IgD-negative memory B cell (primary cell): ENCODE results near the gene PARVB. TPM values are rescaled to one million over a fixed set of nuclear protein-coding genes. Genes with fewer than 3 reads are reported as not detected.

Experiments
- H3K27ac Mint-ChIP-seq, 3 donors: one replicate each; pipeline ENCODE4 v1.8.0; 2020 to 2022; ENCODE audit warnings: mild to moderate bottlenecking in 3 of 3, mixed read lengths in 3 of 3, moderate library complexity in 1 of 3
- H3K27me3 Mint-ChIP-seq: one replicate; pipeline ENCODE4 v1.8.0; 2021; ENCODE audit warnings: mixed read lengths
- H3K36me3 Mint-ChIP-seq: one replicate; pipeline ENCODE4 v1.8.0; 2020; ENCODE audit warnings: mild to moderate bottlenecking, mixed read lengths
- H3K4me1 Mint-ChIP-seq, 3 donors: one replicate each; pipeline ENCODE4 v1.8.0; 2020 to 2022; ENCODE audit warnings: mixed read lengths in 3 of 3, mild to moderate bottlenecking in 1 of 3
- H3K4me3 Mint-ChIP-seq, 4 donors: one replicate each; pipeline ENCODE4 v1.8.0; 2020 to 2022; ENCODE audit warnings: mild to moderate bottlenecking in 4 of 4, mixed read lengths in 4 of 4, moderate library complexity in 3 of 4
- H3K9me3 Mint-ChIP-seq, 3 donors: one replicate each; pipeline ENCODE4 v1.8.0; 2020 to 2021; ENCODE audit warnings: mixed read lengths in 3 of 3, mild to moderate bottlenecking in 1 of 3
- polyA plus RNA-seq: library from polyadenylated mRNA; unstranded; fragments of 300-500 nt; fragmentation: Illumina TruSeq; gene quantifications from one replicate; pipeline ENCODE4 v1.2.3, GENCODE V29; 2021

Gene PARVB
- polyA plus RNA-seq, 1 donor from 2014 or later, result 22.8 TPM

DNA sequence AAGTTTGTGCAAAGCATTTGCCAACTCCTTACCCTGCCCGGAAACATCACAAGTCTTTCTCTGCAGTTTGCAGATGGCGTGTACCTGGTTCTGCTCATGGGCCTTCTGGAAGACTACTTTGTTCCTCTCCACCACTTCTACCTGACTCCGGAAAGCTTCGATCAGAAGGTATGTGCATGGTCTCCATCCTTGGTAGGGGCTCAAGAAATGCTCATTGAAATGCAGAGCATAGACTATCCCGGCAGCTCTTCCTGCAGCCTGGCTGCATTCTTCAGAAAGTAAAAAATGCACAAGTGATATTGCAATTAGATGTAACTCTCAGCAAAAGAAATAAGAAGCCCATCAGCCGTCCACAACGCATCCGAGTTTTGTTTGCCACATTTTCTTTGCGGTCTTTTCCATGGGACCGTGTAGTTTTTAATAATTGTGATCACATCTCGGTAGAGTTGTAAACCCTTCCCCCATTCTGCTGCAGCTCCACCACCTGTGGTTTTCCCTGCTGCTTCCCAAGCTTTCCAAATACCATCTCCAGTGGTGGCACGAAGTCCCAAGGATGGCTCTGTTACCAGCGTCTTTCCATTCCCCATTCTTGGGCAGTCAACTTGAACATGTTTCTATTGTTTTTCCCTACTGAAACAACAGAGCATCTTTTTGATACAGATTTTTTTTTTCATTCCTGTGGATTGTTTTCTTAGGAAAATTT, 134.0 kb downstream of the PARVB start:
- H3K4me3 Mint-ChIP-seq, result peak overlapping the region in 1 of 4 donors; percentile 37
- peaks cover 3% of the 10 kb centered on the region for H3K36me3 Mint-ChIP-seq
- no peaks in the 10 kb centered on the region for H3K27me3 Mint-ChIP-seq
- no peaks in the 10 kb centered on the region for H3K4me1 Mint-ChIP-seq
- H3K9me3 Mint-ChIP-seq, result no peaks in the 10 kb centered on the region
- no peak overlapping the region for H3K27ac Mint-ChIP-seq

DNA sequence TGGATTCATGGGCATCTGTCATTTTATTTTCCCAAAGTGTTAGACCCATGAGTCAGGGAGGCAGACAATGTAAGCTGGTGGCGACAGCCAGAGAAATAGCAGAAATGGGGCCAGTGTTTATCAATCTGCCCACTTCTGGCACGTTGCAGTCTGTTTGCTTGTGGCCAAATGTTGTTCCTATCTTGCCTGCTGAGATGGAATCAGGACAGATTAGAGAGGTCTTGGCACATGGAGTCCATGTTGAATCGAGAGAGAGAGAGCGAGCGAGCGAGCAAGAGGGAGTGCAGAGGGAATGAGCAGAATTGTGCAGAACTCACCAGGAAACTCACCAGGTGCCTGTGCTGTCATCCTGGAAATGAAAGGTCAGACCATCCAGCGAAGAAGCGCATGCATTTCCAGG, 134.7 kb downstream of the PARVB start:
- H3K36me3 Mint-ChIP-seq, result peaks cover 3% of the 10 kb centered on the region
- H3K4me1 Mint-ChIP-seq, result no peaks in the 10 kb centered on the region
- H3K9me3 Mint-ChIP-seq, result no peaks in the 10 kb centered on the region
- peak overlapping the region in 1 of 3 donors; percentile 51 for H3K27ac Mint-ChIP-seq
- H3K27me3 Mint-ChIP-seq, result no peaks in the 10 kb centered on the region
- no peak overlapping the region for H3K4me3 Mint-ChIP-seq

DNA sequence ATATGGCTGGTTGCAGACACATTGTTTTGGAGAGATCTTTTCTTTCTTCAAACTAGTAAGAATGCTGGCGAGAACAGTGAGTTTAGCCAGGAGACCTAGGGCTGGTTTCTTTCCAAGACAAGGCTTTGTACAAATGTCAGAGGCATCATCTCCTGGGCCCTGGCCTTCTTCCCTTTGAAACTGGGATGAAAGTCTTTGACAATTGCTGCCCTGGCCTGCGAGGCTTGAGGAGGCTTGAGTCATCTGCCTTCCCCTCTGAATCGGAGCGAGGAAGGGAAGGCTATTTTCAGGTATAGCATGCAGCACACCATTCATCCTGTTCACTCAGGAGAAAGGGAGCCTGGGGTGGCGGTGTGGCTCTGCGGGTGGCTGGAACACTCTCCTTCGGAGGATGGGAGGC, 135.1 kb downstream of the PARVB start:
- no peaks in the 10 kb centered on the region for H3K27me3 Mint-ChIP-seq
- no peak overlapping the region for H3K4me3 Mint-ChIP-seq
- H3K4me1 Mint-ChIP-seq, result no peaks in the 10 kb centered on the region
- peaks cover 3% of the 10 kb centered on the region for H3K36me3 Mint-ChIP-seq
- H3K9me3 Mint-ChIP-seq, result no peaks in the 10 kb centered on the region
- H3K27ac Mint-ChIP-seq, result no peak overlapping the region

DNA sequence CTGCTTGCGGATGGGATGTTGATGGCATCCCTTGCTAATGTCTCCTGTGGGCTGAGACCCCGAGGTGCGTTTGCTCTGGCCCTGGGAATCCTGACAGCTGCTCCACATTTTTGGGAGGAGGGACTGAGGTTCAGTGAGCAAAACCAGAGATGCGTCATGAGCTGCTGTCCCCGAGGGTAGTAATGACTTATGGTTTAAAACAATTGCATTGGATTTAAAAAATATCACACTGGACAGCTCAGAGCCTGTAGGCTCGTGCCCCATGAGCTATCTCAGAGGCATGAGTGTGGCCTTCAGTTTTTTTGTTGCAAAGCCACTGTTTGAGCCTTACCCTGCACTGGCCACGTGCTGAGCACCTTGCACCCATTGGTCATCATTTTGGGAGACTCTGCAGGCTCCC, 135.7 kb downstream of the PARVB start:
- Mint-ChIP-seq H3K36me3 (peaks cover 3% of the 10 kb centered on the region), H3K4me3 (no peak overlapping the region), H3K27me3 (no peaks in the 10 kb centered on the region), H3K4me1 (no peaks in the 10 kb centered on the region), H3K9me3 (no peaks in the 10 kb centered on the region), H3K27ac (no peak overlapping the region)

DNA sequence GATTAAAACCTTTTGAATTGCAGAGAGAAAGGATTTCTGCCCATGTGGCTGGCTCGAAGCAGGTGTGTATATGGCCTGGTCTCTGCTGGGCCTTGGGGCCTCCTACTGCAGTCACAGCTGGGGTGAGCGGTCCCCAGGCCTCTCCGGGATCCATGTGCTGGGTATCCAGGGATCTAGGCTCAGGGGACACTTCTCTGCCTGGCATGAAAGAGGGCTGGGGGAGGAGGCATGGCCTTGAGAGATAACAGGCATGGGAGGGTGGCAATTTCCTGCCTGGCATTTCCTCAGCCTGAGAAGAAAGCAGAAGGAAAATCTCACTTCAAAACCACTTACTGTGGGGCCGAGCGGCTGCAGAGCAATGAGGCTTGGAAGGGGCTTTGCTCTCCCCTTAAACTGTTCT, 136.3 kb downstream of the PARVB start:
- Mint-ChIP-seq H3K27me3 (no peaks in the 10 kb centered on the region), H3K9me3 (no peaks in the 10 kb centered on the region), H3K27ac (no peak overlapping the region)

DNA sequence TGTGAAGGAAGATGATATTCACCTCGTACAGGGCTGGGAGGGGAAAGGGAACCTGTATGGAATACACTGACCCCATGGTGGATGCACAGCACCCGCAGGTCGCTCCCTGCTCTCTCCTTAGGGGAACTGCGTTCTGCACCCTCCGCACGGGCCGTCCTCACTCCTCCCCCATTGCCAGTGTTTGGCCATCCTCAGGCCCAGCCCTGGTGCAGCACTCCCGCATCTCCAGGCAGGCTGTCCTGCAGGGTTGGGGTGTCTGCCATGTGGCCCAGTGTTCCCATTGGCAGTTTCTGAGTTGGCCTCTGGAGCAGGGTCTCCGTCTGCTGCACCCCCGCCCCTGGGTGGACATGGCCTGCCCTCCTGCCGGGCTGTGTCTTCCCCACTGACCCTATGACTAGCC, 137.6 kb downstream of the PARVB start:
- no peaks in the 10 kb centered on the region for H3K27me3 Mint-ChIP-seq
- H3K36me3 Mint-ChIP-seq, result peaks cover 3% of the 10 kb centered on the region
- H3K9me3 Mint-ChIP-seq, result no peaks in the 10 kb centered on the region
- H3K27ac Mint-ChIP-seq, result no peak overlapping the region
- H3K4me1 Mint-ChIP-seq, result no peaks in the 10 kb centered on the region
- no peak overlapping the region for H3K4me3 Mint-ChIP-seq

More for the DNA sequence above, 136.3 kb downstream of the PARVB start:
- Mint-ChIP-seq H3K4me3 (no peak overlapping the region), H3K4me1 (no peaks in the 10 kb centered on the region), H3K36me3 (peaks cover 3% of the 10 kb centered on the region)

DNA sequence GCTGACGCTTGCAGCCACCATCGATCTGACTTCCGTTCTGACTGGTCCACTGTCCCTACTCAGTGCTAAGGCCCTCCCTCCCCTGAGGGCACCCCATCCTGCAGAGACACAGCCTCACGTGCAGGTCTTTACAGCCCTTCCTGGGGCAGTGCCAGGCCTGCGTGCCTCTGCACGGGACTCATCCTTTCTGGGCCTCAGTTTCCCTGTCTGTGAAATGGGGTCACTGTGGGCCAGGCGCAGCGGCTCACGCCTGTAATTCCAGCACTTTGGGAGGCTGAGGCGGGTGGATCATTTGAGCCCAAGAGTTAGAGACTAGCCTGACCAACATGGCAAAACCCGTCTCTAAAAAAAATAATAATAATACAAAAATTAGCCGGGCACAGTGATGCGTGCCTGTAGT, 138.9 kb downstream of the PARVB start:
- H3K4me1 Mint-ChIP-seq, result no peaks in the 10 kb centered on the region
- H3K9me3 Mint-ChIP-seq, result no peaks in the 10 kb centered on the region
- no peak overlapping the region for H3K27ac Mint-ChIP-seq
- H3K27me3 Mint-ChIP-seq, result no peaks in the 10 kb centered on the region
- H3K4me3 Mint-ChIP-seq, result no peak overlapping the region
- peaks cover 2% of the 10 kb centered on the region for H3K36me3 Mint-ChIP-seq

DNA sequence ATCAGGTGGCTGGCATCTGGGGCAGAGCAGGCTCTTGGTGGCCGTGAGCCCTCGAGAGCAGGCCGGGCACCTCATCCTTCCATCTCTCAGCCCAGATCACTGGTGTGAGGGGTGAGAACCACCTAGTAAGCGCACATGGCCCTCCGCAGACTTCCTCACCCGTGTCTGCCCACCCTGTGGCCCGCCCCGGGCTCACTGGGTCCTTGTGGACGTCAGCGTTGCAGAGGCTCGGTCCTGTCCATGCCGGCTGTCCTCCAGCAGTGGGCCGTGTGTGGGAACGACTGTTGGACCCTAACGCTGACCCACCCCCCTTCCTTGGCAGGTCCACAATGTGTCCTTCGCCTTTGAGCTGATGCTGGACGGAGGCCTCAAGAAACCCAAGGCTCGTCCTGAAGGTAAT, 139.4 kb downstream of the PARVB start:
- H3K27ac Mint-ChIP-seq, result no peak overlapping the region

DNA sequence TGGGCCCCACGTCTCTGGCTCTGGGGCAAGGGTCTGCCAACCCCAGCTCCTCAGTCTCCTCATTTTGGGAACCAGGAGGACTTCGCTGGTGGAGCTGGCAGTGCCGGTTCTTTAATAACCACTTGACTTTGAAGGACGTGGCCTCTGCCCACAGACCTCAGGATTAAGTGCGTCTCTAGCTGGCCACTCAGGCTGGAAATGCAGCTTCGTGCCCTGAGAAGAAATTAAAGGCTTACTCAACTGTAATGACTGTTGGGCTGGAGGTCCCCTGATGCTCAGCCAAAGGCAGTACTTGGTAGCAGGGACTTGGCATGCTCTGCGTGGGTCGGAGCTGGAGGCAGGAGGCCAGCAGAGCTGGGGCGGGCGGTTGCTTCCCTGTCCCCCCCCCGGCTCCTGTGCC, 139.9 kb downstream of the PARVB start:
- Mint-ChIP-seq H3K36me3 (no peaks in the 10 kb centered on the region), H3K4me1 (no peaks in the 10 kb centered on the region), H3K27me3 (no peaks in the 10 kb centered on the region), H3K9me3 (no peaks in the 10 kb centered on the region), H3K27ac (no peak overlapping the region), H3K4me3 (no peak overlapping the region)

More for the DNA sequence above, 139.4 kb downstream of the PARVB start:
- no peaks in the 10 kb centered on the region for H3K36me3 Mint-ChIP-seq
- no peaks in the 10 kb centered on the region for H3K4me1 Mint-ChIP-seq
- no peaks in the 10 kb centered on the region for H3K9me3 Mint-ChIP-seq
- no peaks in the 10 kb centered on the region for H3K27me3 Mint-ChIP-seq
- H3K4me3 Mint-ChIP-seq, result no peak overlapping the region

DNA sequence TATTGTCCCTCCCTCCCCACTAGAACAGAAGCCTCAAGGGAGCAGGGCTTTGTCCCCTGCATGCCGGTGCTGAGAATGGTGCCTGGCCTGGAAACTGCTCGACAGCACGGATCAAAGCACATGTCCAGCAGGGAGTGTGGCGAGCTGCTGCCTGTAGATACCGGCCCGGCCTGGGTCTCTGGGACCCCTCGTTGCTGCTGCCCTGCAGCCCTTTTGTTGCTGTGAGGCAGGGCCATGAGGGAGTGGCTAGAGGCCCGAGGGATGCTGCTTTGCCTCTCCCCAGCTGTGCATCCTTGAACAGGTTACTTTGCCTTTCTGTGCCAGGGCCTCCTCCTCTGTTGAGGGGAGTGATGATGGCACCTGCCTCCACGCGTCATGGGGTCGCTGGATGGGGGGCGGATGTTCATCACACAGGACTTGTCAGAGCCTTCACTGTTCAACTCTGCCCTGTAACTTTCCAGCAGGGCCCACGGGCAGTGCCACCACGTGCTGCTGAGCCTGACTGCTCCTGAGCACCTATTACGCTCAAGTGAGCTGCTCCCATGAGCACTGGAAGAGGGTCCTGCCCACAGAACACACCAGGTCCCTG, 141.3 kb downstream of the PARVB start:
- no peak overlapping the region for H3K27ac Mint-ChIP-seq

DNA sequence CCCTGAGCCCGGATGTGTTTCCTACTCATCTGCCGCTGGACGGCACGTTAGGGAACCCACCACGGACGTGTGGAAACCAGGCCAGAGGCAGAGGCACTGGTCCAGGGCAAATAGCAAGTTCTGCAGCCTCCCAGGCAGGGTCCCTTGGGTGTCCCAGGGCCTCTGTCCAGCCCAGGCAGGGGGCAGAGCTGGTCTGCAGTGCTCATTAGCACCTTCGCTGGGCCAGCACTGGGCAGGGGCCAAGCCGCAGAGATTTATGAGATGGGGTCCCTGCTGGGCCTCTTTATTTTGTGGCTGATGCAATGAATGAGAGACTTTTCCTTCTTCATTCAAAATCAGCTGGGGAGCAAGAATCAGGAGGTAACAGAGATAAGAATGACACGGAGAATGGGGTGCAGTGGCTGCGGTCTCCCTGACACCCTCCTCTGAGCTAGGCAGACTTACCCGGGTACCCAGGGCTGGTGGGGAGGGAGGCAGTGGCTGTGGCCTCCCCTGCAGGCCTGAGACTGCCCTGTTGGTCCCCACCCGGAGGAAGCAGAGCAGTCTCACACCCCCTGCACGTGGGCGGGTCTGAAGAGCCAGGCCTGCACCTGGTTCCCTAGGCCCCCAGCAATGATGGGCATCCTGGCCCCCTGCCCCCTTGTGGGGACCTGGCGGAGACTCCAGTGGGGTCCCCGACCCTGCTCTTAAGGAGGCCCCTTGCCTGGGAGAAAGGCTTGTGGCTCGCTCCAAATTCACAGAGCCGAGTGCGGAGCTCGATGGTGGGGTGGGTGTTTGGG, 142.6 kb downstream of the PARVB start:
- peak overlapping the region in 1 of 3 donors; percentile 57 for H3K27ac Mint-ChIP-seq
- peaks cover 0 to 2% (median 0%) of the 10 kb centered on the region in 3 donors for H3K4me1 Mint-ChIP-seq
- no peaks in the 10 kb centered on the region for H3K36me3 Mint-ChIP-seq
- no peaks in the 10 kb centered on the region for H3K9me3 Mint-ChIP-seq
- H3K27me3 Mint-ChIP-seq, result no peaks in the 10 kb centered on the region
- no peak overlapping the region for H3K4me3 Mint-ChIP-seq

More for the DNA sequence above, 141.3 kb downstream of the PARVB start:
- no peaks in the 10 kb centered on the region for H3K9me3 Mint-ChIP-seq
- no peak overlapping the region for H3K4me3 Mint-ChIP-seq
- no peaks in the 10 kb centered on the region for H3K36me3 Mint-ChIP-seq
- H3K27me3 Mint-ChIP-seq, result no peaks in the 10 kb centered on the region
- H3K4me1 Mint-ChIP-seq, result no peaks in the 10 kb centered on the region

DNA sequence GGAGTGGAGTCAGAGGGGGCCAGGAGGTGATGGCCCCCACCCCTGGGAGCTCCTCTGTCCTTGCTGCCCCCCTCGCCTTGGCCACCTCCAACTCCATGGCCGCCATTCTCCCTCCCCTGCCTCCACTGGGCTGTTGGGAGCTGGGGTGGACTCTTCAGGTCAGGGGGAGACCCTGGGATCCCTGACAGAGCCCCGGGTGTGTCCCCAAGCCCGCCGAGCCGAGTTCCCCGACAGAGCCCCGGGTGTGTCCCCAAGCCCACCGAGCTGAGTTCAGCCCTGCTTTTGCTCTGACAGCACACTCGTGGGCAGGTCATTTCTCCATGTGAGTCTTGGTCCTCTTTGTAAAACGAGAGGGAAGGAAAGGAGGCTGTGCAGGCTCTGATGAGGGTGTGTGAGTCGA, 143.4 kb downstream of the PARVB start:
- Mint-ChIP-seq H3K27me3 (no peaks in the 10 kb centered on the region), H3K36me3 (peaks cover 2% of the 10 kb centered on the region), H3K27ac (no peak overlapping the region), H3K4me3 (no peak overlapping the region), H3K4me1 (peaks cover 4 to 10% (median 8%) of the 10 kb centered on the region in 3 donors), H3K9me3 (no peaks in the 10 kb centered on the region)

DNA sequence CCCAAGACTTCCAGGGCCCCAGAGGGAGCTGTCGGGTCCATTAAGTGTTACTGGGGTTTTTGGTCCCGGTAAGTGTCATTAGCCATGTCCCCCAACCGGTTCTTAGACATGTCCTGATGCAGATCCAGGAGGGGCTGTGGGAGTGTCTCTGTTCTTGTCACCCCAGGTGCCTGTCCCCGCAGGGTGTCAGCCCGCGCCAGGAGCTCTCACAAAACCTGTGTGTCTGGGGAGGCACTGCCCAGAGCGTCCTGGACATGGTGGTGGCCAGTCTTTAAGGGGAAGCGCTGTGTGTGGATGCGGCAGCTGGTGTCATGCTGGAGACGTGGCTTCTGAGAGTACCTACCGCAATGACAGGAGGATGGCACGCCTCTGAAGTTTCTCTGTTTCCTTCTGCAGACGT, 144.1 kb downstream of the PARVB start:
- Mint-ChIP-seq H3K36me3 (peaks cover 2% of the 10 kb centered on the region), H3K27me3 (no peaks in the 10 kb centered on the region), H3K9me3 (no peaks in the 10 kb centered on the region), H3K27ac (peak overlapping the region in 1 of 3 donors; percentile 19), H3K4me3 (no peak overlapping the region), H3K4me1 (peaks cover 7 to 12% (median 11%) of the 10 kb centered on the region in 3 donors)

DNA sequence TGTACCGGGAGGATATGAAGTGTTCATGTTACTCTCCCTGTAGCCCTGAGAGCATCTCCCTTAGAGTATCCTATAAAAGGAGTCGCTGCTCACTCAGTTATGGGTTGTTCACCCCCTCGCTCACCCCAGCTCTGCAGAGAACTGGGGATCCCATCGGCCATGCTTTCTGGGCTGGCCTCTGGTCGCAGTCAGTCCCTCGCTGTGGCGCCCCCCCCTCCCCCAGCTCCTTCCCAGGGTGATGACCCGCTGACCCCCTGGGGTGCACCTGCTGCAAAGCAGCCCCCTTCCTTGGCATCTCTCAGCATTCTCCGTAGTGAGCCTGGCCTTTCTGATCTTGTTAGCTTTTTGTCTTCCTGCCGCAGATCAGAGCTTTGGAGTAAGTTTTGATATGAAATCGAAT, 146.4 kb downstream of the PARVB start:
- H3K27ac Mint-ChIP-seq, result peak overlapping the region in 1 of 3 donors; percentile 19
- peaks cover 7 to 12% (median 11%) of the 10 kb centered on the region in 3 donors for H3K4me1 Mint-ChIP-seq
- H3K9me3 Mint-ChIP-seq, result no peaks in the 10 kb centered on the region
- H3K27me3 Mint-ChIP-seq, result peaks cover under 1% of the 10 kb centered on the region
- H3K4me3 Mint-ChIP-seq, result no peak overlapping the region
- H3K36me3 Mint-ChIP-seq, result peaks cover 2% of the 10 kb centered on the region

DNA sequence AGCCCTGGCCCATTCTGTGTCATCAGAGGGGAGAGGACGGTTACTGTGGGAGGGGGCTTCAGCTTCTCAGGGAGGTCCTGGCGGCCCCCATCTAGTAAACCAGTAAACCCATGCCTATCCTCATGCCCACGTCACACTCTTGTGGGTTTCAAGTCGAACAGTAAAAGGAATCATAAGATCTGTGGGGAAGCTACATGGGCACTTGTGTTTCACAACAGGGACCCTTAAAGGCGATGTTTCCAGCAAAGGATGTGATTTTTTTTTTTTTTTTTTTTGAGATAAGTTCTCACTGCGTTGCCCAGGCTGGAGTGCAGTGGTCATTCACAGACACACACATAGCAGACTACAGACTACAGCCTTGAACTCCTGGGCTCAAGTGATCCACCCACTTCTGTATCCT, 147.5 kb downstream of the PARVB start:
- no peak overlapping the region for H3K4me3 Mint-ChIP-seq
- H3K4me1 Mint-ChIP-seq, result peaks cover 7 to 12% (median 11%) of the 10 kb centered on the region in 3 donors
- H3K36me3 Mint-ChIP-seq, result peaks cover 2% of the 10 kb centered on the region
- H3K27me3 Mint-ChIP-seq, result peaks cover 1% of the 10 kb centered on the region
- H3K27ac Mint-ChIP-seq, result peak overlapping the region in 2 of 3 donors; percentile 6 to 44
- H3K9me3 Mint-ChIP-seq, result no peaks in the 10 kb centered on the region
